ENCODE data around the gene PODXL2.
"Not testable (repeated sequence)": the region's sequence is repeated elsewhere in the genome, so short reads cannot be mapped to it uniquely, and the experiment has no call there.

Gene PODXL2

GRCh38 chr3:127597020-127597771 is 31.8 kb upstream of the PODXL2 start:
- no peak for DNase-seq (ENCODE audit: low read depth)
- in situ Hi-C loops (cut with HindIII; ENCODE audit: low sequenced_read_pairs), result no loop called here
- H3K4me3 ChIP-seq (ENCODE audit: low read depth, low read length), result peak overlapping the region; percentile 59
- no peak for TF ChIP-seq CTCF (IDR thresholded peaks at IDR 0.05; ENCODE audit: low read depth, low read length, missing control alignments)

GRCh38 chr3:127598841-127599570 is 30.0 kb upstream of the PODXL2 start:
- peak overlapping the region; percentile 59 for H3K4me3 ChIP-seq (ENCODE audit: low read depth, low read length)
- no peak for TF ChIP-seq CTCF (IDR thresholded peaks at IDR 0.05; ENCODE audit: low read depth, low read length, missing control alignments)
- in situ Hi-C loops (cut with HindIII; ENCODE audit: low sequenced_read_pairs), result no loop called here
- DNase-seq (ENCODE audit: low read depth), result no peak

- in situ Hi-C loops (cut with HindIII; ENCODE audit: low sequenced_read_pairs), result no loop called here
- H3K4me3 ChIP-seq (ENCODE audit: low read depth, low read length), result no peak overlapping the region
- no peak for TF ChIP-seq CTCF (IDR thresholded peaks at IDR 0.05; ENCODE audit: low read depth, low read length, missing control alignments)
- DNase-seq (ENCODE audit: low read depth), result no peak
Measured at GRCh38 chr3:127600749-127601456, 28.1 kb upstream of the PODXL2 start.

GRCh38 chr3:127604035-127604434 is 24.9 kb upstream of the PODXL2 start:
- in situ Hi-C loops (cut with HindIII; ENCODE audit: low sequenced_read_pairs), result no loop called here
- TF ChIP-seq CTCF (IDR thresholded peaks at IDR 0.05; ENCODE audit: low read depth, low read length, missing control alignments), result no peak
- H3K4me3 ChIP-seq (ENCODE audit: low read depth, low read length), result no peak overlapping the region
- DNase-seq (ENCODE audit: low read depth), result no peak

GRCh38 chr3:127604546-127605165 is 24.3 kb upstream of the PODXL2 start:
- H3K4me3 ChIP-seq (ENCODE audit: low read depth, low read length), result no peak overlapping the region
- no peak for DNase-seq (ENCODE audit: low read depth)
- no peak for TF ChIP-seq CTCF (IDR thresholded peaks at IDR 0.05; ENCODE audit: low read depth, low read length, missing control alignments)
- in situ Hi-C loops (cut with HindIII; ENCODE audit: low sequenced_read_pairs), result no loop called here

GRCh38 chr3:127605547-127605946 is 23.4 kb upstream of the PODXL2 start:
- DNase-seq (ENCODE audit: low read depth); in situ Hi-C loops (cut with HindIII; ENCODE audit: low sequenced_read_pairs); H3K4me3 ChIP-seq (ENCODE audit: low read depth, low read length): not testable (repeated sequence)

All from astrocyte of the cerebellum (primary cell).